NCI-H2171 treated with DMSO at 0.1 percent for 48 hours (cell line): ENCODE results near the gene AP3S2.

Experiments
- DNase-seq: peaks from one replicate; lab custom pipeline; 2025; lab: John Stamatoyannopoulos, UW

AP3S2 gene

GRCh38 chr15:89814112-89814742, 79.6 kb downstream of the AP3S2 start:
- DNase-seq = no peak

GRCh38 chr15:89813381-89814111, 80.2 kb downstream of the AP3S2 start:
- no peak for DNase-seq

- no peak for DNase-seq
Observed at GRCh38 chr15:89812847-89813320, 80.9 kb downstream of the AP3S2 start.

GRCh38 chr15:89812011-89812846, 81.6 kb downstream of the AP3S2 start:
- no peak for DNase-seq

- DNase-seq = no peak
Observed at GRCh38 chr15:89810837-89811236, 83.0 kb downstream of the AP3S2 start.

- DNase-seq = no peak
Observed at GRCh38 chr15:89809787-89810148, 84.0 kb downstream of the AP3S2 start.

- no peak for DNase-seq
Observed at GRCh38 chr15:89809093-89809786, 84.6 kb downstream of the AP3S2 start.

GRCh38 chr15:89808160-89808870, 85.5 kb downstream of the AP3S2 start:
- no peak for DNase-seq

GRCh38 chr15:89807689-89808088, 86.1 kb downstream of the AP3S2 start:
- DNase-seq = no peak

- no peak for DNase-seq
Observed at GRCh38 chr15:89806559-89807550, 86.9 kb downstream of the AP3S2 start.

- no peak for DNase-seq
Observed at GRCh38 chr15:89806210-89806558, 87.6 kb downstream of the AP3S2 start.

GRCh38 chr15:89805241-89806209, 88.3 kb downstream of the AP3S2 start:
- no peak for DNase-seq

GRCh38 chr15:89803941-89804800, 89.6 kb downstream of the AP3S2 start:
- no peak for DNase-seq

- DNase-seq = no peak
Observed at GRCh38 chr15:89802986-89803824, 90.6 kb downstream of the AP3S2 start.

GRCh38 chr15:89802231-89802928, 91.4 kb downstream of the AP3S2 start:
- no peak for DNase-seq

GRCh38 chr15:89801471-89802195, 92.2 kb downstream of the AP3S2 start:
- DNase-seq = no peak
